HCT116 (cell line): ENCODE data around the gene UQCC2. TPM values are rescaled to one million over a fixed set of nuclear protein-coding genes. Genes with fewer than 3 reads are reported as not detected.

Source experiments
- ATAC-seq: fragments of 200-7000 bp; cut with Tn5 transposase; 2 replicates; pipeline ENCODE4 v1.9.1; 2020; ENCODE audit warnings: mild to moderate bottlenecking, moderate library complexity
- BruUV-seq: library from RNA; stranded (reverse); fragments of 400-500 nt; replicated peaks from 2 replicates; lab custom pipeline; 2021; lab: Mats Ljungman, UMichigan
- CTCF ChIA-PET: fragments of 300-600 bp; sonication (Branson Sonifier 250); formaldehyde crosslinking; loops from one replicate; lab custom pipeline; 2021; ENCODE audit warnings: antibody characterized with exemption; lab: Charles Lee
- POLR2A ChIA-PET: fragments of 300-600, 350-600 bp; sonication (Branson Sonifier 250); formaldehyde crosslinking; loops from one replicate; lab custom pipeline; 2021; ENCODE audit warnings: antibody characterized with exemption; lab: Charles Lee
- RAD21 ChIA-PET, 2 experiments: fragments of 300-600 bp; sonication (Branson Sonifier 250); formaldehyde crosslinking; loops; one replicate each; lab custom pipeline; 2023; ENCODE audit warnings: low total read pairs in 2 of 2; ENCODE audit not compliant: uncharacterized antibody in 2 of 2, unreplicated experiment in 2 of 2, low non-redundant PET in 1 of 2; lab: Charles Lee
- DNase-seq: peaks from one replicate; pipeline ENCODE4 v3.0.0-alpha.2; 2010; ENCODE audit warnings: low read depth, low spot score
- H2AFZ ChIP-seq: fragments of 200-600 bp; shearing (Covaris generic), sonication (generic); 2 replicates; pipeline ENCODE4 v1.6.1; 2017; ENCODE audit warnings: low read depth, mixed run types, mixed read lengths, antibody characterized with exemption, low read length; ENCODE audit not compliant: poor library complexity, severe bottlenecking
- H3K27ac ChIP-seq: 2 replicates; pipeline ENCODE4 v1.5.1; 2012; ENCODE audit warnings: low read depth, low read length
- H3K27me3 ChIP-seq: fragments of 200-600 bp; sonication (generic); 2 replicates; pipeline ENCODE4 v1.6.1; 2016; ENCODE audit warnings: mixed run types, low read length, mixed read lengths; ENCODE audit not compliant: insufficient read depth
- H3K36me3 ChIP-seq, 2 experiments: fragments of 200-500 bp in 1 of 2; fragments of 200-600 bp in 1 of 2; sonication (Bioruptor generic) in 1 of 2; sonication (generic) in 1 of 2; 2 replicates each; pipeline versions ENCODE4 v1.5.1 to v1.6.1; 2014 to 2016; ENCODE audit warnings: low read length in 2 of 2, inconsistent platforms in 1 of 2, mixed read lengths in 1 of 2, mixed run types in 1 of 2; ENCODE audit not compliant: insufficient read depth in 2 of 2, control insufficient read depth in 1 of 2
- H3K4me1 ChIP-seq, 2 experiments: fragments of 200-600 bp in 1 of 2; sonication (generic) in 1 of 2; 2 replicates each; pipeline versions ENCODE4 v1.5.1 to v1.6.1; 2012 to 2017; ENCODE audit warnings: low read length in 2 of 2, inconsistent platforms in 1 of 2, mild to moderate bottlenecking in 1 of 2, mixed read lengths in 1 of 2, mixed run types in 1 of 2, moderate library complexity in 1 of 2; ENCODE audit not compliant: insufficient read depth in 2 of 2, control insufficient read depth in 1 of 2
- H3K4me2 ChIP-seq: fragments of 200-600 bp; sonication (generic); 2 replicates; pipeline ENCODE4 v1.6.1; 2017; ENCODE audit warnings: mixed run types, low read length, mixed read lengths
- H3K4me3 ChIP-seq, 2 experiments: fragments of 200-600 bp in 1 of 2; sonication (generic) in 1 of 2; replicated peaks in 1 of 2; 2 replicates each; pipeline ENCODE4 v1.5.1; 2011 to 2016; ENCODE audit warnings: low read length in 2 of 2, control low read depth in 1 of 2, low read depth in 1 of 2, mild to moderate bottlenecking in 1 of 2, mixed read lengths in 1 of 2, mixed run types in 1 of 2
- H3K79me2 ChIP-seq: fragments of 200-600 bp; sonication (generic); 2 replicates; pipeline ENCODE4 v1.6.1; 2017; ENCODE audit warnings: mild to moderate bottlenecking, mixed run types, low read length, moderate library complexity, mixed read lengths; ENCODE audit not compliant: insufficient read depth
- H3K9ac ChIP-seq: fragments of 200-600 bp; sonication (generic); 2 replicates; pipeline ENCODE4 v1.6.1; 2016; ENCODE audit warnings: low read length, mixed read lengths
- H3K9me2 ChIP-seq: fragments of 200-600 bp; sonication (generic), shearing (Covaris generic); 2 replicates; pipeline ENCODE4 v1.6.1; 2017; ENCODE audit warnings: mixed run types, mild to moderate bottlenecking, moderate library complexity; ENCODE audit not compliant: insufficient read depth
- H3K9me3 ChIP-seq, 2 experiments: fragments of 200-500 bp in 1 of 2; fragments of 200-600 bp in 1 of 2; sonication (Bioruptor generic) in 1 of 2; sonication (generic) in 1 of 2; 2 replicates each; pipeline ENCODE4 v1.6.1; 2014 to 2017; ENCODE audit warnings: low read length in 2 of 2, mixed read lengths in 2 of 2, inconsistent platforms in 1 of 2, low read depth in 1 of 2, mild to moderate bottlenecking in 1 of 2, mixed run types in 1 of 2, moderate library complexity in 1 of 2; ENCODE audit not compliant: control insufficient read depth in 1 of 2, insufficient read depth in 1 of 2
- H4K20me1 ChIP-seq: fragments of 200-600 bp; sonication (generic), shearing (Covaris generic); 2 replicates; pipeline ENCODE4 v1.6.1; 2017; ENCODE audit warnings: mixed run types, mild to moderate bottlenecking, moderate library complexity; ENCODE audit not compliant: insufficient read depth
- YY1 ChIP-seq: IDR thresholded peaks from 2 replicates; pipeline ENCODE4 v1.6.1; 2011; ENCODE audit warnings: low read length, low read depth, moderate library complexity, mild to moderate bottlenecking; ENCODE audit not compliant: insufficient replicate concordance; ENCODE audit errors: extremely low read depth
- ZNF274 ChIP-seq: fragments of 200-500 bp; sonication (Bioruptor generic); IDR thresholded peaks from 2 replicates; pipeline ENCODE4 v1.6.1; 2014; ENCODE audit warnings: mild to moderate bottlenecking, low read depth, low read length, inconsistent platforms
- intact Hi-C: fragments of 100-400 bp; cut with micrococcal nuclease; formaldehyde crosslinking; loops from 2 replicates; pipeline ENCODE4 v1.10.0; 2022
- total RNA-seq: library from RNA; stranded (reverse); gene quantifications from one replicate; pipeline ENCODE4 v1.2.1, GENCODE V29; 2021; ENCODE audit not compliant: unreplicated experiment
- TF ChIP-seq, protein P1 (sequence below), 3 experiments: fragments of 200-600 bp in 1 of 3; sonication (generic) in 1 of 3; IDR thresholded peaks in 2 of 3; conservative IDR thresholded peaks in 1 of 3; 2 replicates each; pipeline ENCODE4 v1.5.1; 2012 to 2017; ENCODE audit warnings: low read depth in 2 of 3, low read length in 2 of 3, antibody characterized with exemption in 1 of 3, borderline replicate concordance in 1 of 3, control low read depth in 1 of 3, mild to moderate bottlenecking in 1 of 3, mixed read lengths in 1 of 3, mixed run types in 1 of 3, moderate library complexity in 1 of 3; ENCODE audit not compliant: insufficient read depth in 1 of 3
- TF ChIP-seq, protein P2 (sequence below): IDR thresholded peaks from 2 replicates; pipeline ENCODE4 v1.6.1; 2012; ENCODE audit warnings: low read depth

Gene UQCC2
- total RNA-seq, 1 experiment from 2014 or later, result 95.1 TPM

DNA sequence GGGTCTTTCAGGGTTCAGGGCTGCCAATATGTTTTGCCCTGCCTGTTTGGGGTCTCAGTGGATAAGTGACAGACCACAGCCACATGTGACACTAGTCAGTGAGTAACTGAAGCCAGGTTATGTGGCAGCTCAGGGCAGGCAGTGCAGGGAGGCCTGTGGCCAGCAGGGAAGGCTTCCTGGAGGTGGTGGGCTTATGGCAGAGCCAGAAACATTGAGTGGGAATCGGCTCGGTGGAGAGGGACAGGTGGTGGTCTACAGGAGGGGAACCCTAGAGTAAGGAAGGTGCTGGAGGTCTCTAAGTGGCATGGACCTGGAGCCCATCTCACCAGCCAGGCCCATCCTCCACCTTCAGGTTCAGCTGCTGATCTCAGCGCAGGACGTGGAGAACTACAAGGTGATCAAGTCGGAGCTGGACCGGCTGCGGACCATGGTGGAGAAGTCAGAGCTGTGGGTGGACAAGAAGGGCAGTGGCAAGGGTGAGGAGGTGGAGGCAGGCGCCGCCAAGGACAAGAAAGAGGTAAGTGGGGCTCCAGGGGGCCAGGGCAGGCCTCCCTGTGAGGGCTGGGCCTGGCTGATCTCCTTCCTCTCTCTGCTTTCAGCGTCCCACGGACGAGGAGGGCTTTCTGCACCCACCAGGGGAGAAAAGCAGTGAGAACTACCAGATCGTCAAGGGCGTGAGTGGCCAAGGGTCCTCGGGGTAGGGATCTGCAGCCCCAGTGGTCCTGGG, 34.9 kb downstream of the UQCC2 start:
- H3K4me1 ChIP-seq, result no peaks in the 10 kb centered on the region
- no peak for ATAC-seq
- no peak overlapping the region for H3K9ac ChIP-seq
- TF ChIP-seq, protein P1, sequence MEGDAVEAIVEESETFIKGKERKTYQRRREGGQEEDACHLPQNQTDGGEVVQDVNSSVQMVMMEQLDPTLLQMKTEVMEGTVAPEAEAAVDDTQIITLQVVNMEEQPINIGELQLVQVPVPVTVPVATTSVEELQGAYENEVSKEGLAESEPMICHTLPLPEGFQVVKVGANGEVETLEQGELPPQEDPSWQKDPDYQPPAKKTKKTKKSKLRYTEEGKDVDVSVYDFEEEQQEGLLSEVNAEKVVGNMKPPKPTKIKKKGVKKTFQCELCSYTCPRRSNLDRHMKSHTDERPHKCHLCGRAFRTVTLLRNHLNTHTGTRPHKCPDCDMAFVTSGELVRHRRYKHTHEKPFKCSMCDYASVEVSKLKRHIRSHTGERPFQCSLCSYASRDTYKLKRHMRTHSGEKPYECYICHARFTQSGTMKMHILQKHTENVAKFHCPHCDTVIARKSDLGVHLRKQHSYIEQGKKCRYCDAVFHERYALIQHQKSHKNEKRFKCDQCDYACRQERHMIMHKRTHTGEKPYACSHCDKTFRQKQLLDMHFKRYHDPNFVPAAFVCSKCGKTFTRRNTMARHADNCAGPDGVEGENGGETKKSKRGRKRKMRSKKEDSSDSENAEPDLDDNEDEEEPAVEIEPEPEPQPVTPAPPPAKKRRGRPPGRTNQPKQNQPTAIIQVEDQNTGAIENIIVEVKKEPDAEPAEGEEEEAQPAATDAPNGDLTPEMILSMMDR (IDR thresholded peaks at IDR 0.05 in 2 of 3, conservative IDR thresholded peaks at IDR 0.05 in 1 of 3; ENCODE audit: borderline replicate concordance in 1 of 3, insufficient read depth in 1 of 3, low read depth in 2 of 3, low read length in 2 of 3), result no peak
- TF ChIP-seq, protein P2, sequence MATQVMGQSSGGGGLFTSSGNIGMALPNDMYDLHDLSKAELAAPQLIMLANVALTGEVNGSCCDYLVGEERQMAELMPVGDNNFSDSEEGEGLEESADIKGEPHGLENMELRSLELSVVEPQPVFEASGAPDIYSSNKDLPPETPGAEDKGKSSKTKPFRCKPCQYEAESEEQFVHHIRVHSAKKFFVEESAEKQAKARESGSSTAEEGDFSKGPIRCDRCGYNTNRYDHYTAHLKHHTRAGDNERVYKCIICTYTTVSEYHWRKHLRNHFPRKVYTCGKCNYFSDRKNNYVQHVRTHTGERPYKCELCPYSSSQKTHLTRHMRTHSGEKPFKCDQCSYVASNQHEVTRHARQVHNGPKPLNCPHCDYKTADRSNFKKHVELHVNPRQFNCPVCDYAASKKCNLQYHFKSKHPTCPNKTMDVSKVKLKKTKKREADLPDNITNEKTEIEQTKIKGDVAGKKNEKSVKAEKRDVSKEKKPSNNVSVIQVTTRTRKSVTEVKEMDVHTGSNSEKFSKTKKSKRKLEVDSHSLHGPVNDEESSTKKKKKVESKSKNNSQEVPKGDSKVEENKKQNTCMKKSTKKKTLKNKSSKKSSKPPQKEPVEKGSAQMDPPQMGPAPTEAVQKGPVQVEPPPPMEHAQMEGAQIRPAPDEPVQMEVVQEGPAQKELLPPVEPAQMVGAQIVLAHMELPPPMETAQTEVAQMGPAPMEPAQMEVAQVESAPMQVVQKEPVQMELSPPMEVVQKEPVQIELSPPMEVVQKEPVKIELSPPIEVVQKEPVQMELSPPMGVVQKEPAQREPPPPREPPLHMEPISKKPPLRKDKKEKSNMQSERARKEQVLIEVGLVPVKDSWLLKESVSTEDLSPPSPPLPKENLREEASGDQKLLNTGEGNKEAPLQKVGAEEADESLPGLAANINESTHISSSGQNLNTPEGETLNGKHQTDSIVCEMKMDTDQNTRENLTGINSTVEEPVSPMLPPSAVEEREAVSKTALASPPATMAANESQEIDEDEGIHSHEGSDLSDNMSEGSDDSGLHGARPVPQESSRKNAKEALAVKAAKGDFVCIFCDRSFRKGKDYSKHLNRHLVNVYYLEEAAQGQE, result no peak
- TF ChIP-seq ZNF274 (no peak), YY1 (no peak)
- TF ChIP-seq, all 23 proteins: peak for 0
- H3K27me3 ChIP-seq, result no peaks in the 10 kb centered on the region
- H3K79me2 ChIP-seq, result no peaks in the 10 kb centered on the region
- DNase-seq, result no peak
- peaks cover 35 to 57% of the 10 kb centered on the region in 2 experiments; a peak in 3 of 4 replicates for H3K36me3 ChIP-seq
- H2AFZ ChIP-seq, result no peak overlapping the region
- no peak overlapping the region for H3K4me2 ChIP-seq
- BruUV-seq, result no TSS peak
- ChIA-PET POLR2A (no interaction called here), RAD21 (no interaction called here), CTCF (no interaction called here)
- H3K4me3 ChIP-seq, result no peak overlapping the region
- intact Hi-C loops, result no loop called here
- no peaks in the 10 kb centered on the region for H4K20me1 ChIP-seq
- no peaks in the 10 kb centered on the region for H3K9me3 ChIP-seq
- H3K27ac ChIP-seq, result no peak overlapping the region
- no peaks in the 10 kb centered on the region for H3K9me2 ChIP-seq
